HL-60 (cell line): ENCODE data around the gene SULT6B1.

ENCODE experiments used
- CTCF ChIP-seq: IDR thresholded peaks from one replicate; pipeline ENCODE4 v1.5.1; 2011; ENCODE audit warnings: low read length, control low read depth, inconsistent platforms; ENCODE audit not compliant: insufficient read depth
- GABPA ChIP-seq: IDR thresholded peaks from 2 replicates; pipeline ENCODE4 v1.6.1; 2012; ENCODE audit warnings: low read depth
- POLR2AphosphoS5 ChIP-seq: IDR thresholded peaks from 2 replicates; pipeline ENCODE4 v1.6.1; 2012; ENCODE audit warnings: low read depth
- TF ChIP-seq, protein P1 (sequence below): IDR thresholded peaks from 2 replicates; pipeline ENCODE4 v1.6.1; 2012; ENCODE audit warnings: low read depth; ENCODE audit not compliant: insufficient replicate concordance

DNA sequence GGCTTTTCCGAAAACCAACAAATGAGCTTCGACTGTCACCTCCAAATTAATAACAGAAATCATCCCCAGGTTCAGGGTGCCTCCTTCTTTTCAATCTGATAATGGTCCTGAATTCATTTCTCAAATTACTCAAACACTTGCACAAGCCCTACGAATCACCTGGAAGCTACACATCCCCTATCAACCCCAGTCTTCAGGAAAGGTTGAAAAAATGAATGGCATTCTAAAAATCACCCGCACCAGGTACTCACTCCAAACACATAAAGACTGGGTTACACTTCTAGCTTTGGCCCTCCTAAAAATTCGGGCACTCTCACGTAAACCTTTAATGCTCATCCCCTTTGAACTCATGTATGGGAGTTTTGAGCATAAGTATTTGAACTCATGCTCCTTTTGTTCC lies 55.6 kb downstream of the SULT6B1 start:
- TF ChIP-seq CTCF = no peak
- no peak for TF ChIP-seq GABPA
- TF ChIP-seq, protein P1, sequence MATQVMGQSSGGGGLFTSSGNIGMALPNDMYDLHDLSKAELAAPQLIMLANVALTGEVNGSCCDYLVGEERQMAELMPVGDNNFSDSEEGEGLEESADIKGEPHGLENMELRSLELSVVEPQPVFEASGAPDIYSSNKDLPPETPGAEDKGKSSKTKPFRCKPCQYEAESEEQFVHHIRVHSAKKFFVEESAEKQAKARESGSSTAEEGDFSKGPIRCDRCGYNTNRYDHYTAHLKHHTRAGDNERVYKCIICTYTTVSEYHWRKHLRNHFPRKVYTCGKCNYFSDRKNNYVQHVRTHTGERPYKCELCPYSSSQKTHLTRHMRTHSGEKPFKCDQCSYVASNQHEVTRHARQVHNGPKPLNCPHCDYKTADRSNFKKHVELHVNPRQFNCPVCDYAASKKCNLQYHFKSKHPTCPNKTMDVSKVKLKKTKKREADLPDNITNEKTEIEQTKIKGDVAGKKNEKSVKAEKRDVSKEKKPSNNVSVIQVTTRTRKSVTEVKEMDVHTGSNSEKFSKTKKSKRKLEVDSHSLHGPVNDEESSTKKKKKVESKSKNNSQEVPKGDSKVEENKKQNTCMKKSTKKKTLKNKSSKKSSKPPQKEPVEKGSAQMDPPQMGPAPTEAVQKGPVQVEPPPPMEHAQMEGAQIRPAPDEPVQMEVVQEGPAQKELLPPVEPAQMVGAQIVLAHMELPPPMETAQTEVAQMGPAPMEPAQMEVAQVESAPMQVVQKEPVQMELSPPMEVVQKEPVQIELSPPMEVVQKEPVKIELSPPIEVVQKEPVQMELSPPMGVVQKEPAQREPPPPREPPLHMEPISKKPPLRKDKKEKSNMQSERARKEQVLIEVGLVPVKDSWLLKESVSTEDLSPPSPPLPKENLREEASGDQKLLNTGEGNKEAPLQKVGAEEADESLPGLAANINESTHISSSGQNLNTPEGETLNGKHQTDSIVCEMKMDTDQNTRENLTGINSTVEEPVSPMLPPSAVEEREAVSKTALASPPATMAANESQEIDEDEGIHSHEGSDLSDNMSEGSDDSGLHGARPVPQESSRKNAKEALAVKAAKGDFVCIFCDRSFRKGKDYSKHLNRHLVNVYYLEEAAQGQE = no peak
- TF ChIP-seq POLR2AphosphoS5 = no peak
